ENCODE results near the gene SMYD3. TPM values are rescaled to one million over a fixed set of nuclear protein-coding genes. Genes with fewer than 3 reads are reported as not detected.
"Not testable (repeated sequence)": the region's sequence is repeated elsewhere in the genome, so short reads cannot be mapped to it uniquely, and the experiment has no call there.

Gene SMYD3
- total and polyA plus RNA-seq, 10 of the 15 experiments (the other 5 are each of a cell fraction or from before 2014, with no cell fraction given) = 18.3 to 54.0 (median 24.8) TPM

DNA sequence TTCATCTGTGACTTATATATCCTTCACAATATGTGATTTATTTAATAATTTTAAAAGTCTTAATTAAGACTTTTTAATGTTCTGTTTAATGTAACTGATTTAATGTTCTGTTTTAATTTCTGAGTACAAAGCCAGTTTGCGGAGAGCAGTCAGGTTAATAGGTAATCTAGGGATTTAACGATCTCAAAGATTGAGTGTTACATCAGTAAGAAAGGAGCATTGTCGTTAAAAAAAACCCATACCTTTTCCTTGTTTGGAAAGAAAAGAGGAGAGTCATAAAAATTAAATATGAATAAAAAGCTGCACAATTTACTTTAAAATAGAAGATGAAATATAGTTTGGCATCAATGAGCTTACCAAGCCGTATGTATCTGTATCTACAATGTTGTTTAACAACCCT, 730.9 kb downstream of the SMYD3 start:
- Histone ChIP-seq H3K4me1 (ENCODE audit: control insufficient read depth, insufficient read depth, low read length) (no peaks in the 10 kb centered on the region), H3K4me2 (ENCODE audit: control insufficient read depth, insufficient read depth) (no peak overlapping the region), H3K9ac (ENCODE audit: control insufficient read depth, insufficient read depth, low read length) (no peak overlapping the region), H3K4me3 (no peak overlapping the region), H4K20me1 (ENCODE audit: control insufficient read depth, insufficient read depth) (no peaks in the 10 kb centered on the region), H2AFZ (ENCODE audit: control insufficient read depth, low read depth, low read length) (no peak overlapping the region), H3K27me3 (replicated peaks in 1 of 2; ENCODE audit: control insufficient read depth in 2 of 2, insufficient read depth in 2 of 2, low read length in 1 of 2) (no peaks in the 10 kb centered on the region), H3K27ac (ENCODE audit: control insufficient read depth, insufficient read depth) (no peak overlapping the region), H3K79me2 (ENCODE audit: control insufficient read depth, insufficient read depth, low read length) (no peaks in the 10 kb centered on the region), H3K36me3 (ENCODE audit: control insufficient read depth in 2 of 2, insufficient read depth in 2 of 2, low read length in 1 of 2) (no peaks in the 10 kb centered on the region), H3K9me3 (replicated peaks; ENCODE audit: control insufficient read depth, insufficient read depth, low read length) (no peaks in the 10 kb centered on the region)
- intact Hi-C loops (cut with micrococcal nuclease; ENCODE audit: unreplicated experiment) = no loop called here
- ChIA-PET RAD21 (ENCODE audit: unreplicated experiment) (no interaction called here), CTCF (interaction anchor here (1.4 kb wide), 1 partner anchor 22 kb away, joined by 4 read pairs; no protein-coding TSS in a partner anchor), POLR2A (interaction anchor here (0.6 kb wide), 1 partner anchor 7 kb away, joined by 3 read pairs; no protein-coding TSS in a partner anchor), SMC1A (ENCODE audit: uncharacterized antibody, unreplicated experiment) (no interaction called here)
- DNase-seq (ENCODE audit: low read depth, low spot score) (no peak), FAIRE-seq (no peak), ATAC-seq (no peak)
- no peak for TF ChIP-seq CBX5 (IDR thresholded peaks at IDR 0.05; ENCODE audit: low read depth)
- no peak for TF ChIP-seq NR2C2 (IDR thresholded peaks at IDR 0.05; ENCODE audit: borderline replicate concordance, control insufficient read depth, insufficient read length, low read depth)
- no peak for TF ChIP-seq SIX5 (IDR thresholded peaks at IDR 0.05; ENCODE audit: low read depth, low read length, severe bottlenecking)
- TF ChIP-seq, protein P1, sequence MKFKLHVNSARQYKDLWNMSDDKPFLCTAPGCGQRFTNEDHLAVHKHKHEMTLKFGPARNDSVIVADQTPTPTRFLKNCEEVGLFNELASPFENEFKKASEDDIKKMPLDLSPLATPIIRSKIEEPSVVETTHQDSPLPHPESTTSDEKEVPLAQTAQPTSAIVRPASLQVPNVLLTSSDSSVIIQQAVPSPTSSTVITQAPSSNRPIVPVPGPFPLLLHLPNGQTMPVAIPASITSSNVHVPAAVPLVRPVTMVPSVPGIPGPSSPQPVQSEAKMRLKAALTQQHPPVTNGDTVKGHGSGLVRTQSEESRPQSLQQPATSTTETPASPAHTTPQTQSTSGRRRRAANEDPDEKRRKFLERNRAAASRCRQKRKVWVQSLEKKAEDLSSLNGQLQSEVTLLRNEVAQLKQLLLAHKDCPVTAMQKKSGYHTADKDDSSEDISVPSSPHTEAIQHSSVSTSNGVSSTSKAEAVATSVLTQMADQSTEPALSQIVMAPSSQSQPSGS (IDR thresholded peaks at IDR 0.05; ENCODE audit: low read length) = no peak
- TF ChIP-seq CBFB (IDR thresholded peaks at IDR 0.05; ENCODE audit: low read depth) = no peak
- TF ChIP-seq REST (IDR thresholded peaks at IDR 0.05; ENCODE audit: low read depth, low read length) = no peak
- no peak for TF ChIP-seq SUPT20H (IDR thresholded peaks at IDR 0.05; ENCODE audit: borderline replicate concordance, control insufficient read depth, low read depth, low read length)
- no peak for TF ChIP-seq GABPA (IDR thresholded peaks at IDR 0.05; ENCODE audit: low read depth)
- no peak for TF ChIP-seq NFYA (IDR thresholded peaks at IDR 0.05; ENCODE audit: borderline replicate concordance, low read depth, low read length)
- no peak for TF ChIP-seq CREB1 (IDR thresholded peaks at IDR 0.05; ENCODE audit: low read depth)
- BruUV-seq (replicated peaks) = no TSS peak
- in situ Hi-C loops (cut with MboI) = no loop called here
- 91% methylated on average over 4 of the region's 4 CpGs for WGBS (ENCODE audit: insufficient coverage, insufficient replicate concordance, low lambda C conversion rate, missing lambda C conversion rate)

GRCh38 chr1:245774931-245775330, 732.1 kb downstream of the SMYD3 start:
- H3K27me3 ChIP-seq (replicated peaks in 1 of 2; ENCODE audit: control insufficient read depth in 2 of 2, insufficient read depth in 2 of 2, low read length in 1 of 2); FAIRE-seq; H3K36me3 ChIP-seq (ENCODE audit: control insufficient read depth in 2 of 2, insufficient read depth in 2 of 2, low read length in 1 of 2); H4K20me1 ChIP-seq (ENCODE audit: control insufficient read depth, insufficient read depth); H3K4me1 ChIP-seq (ENCODE audit: control insufficient read depth, insufficient read depth, low read length); H3K4me2 ChIP-seq (ENCODE audit: control insufficient read depth, insufficient read depth); H3K9ac ChIP-seq (ENCODE audit: control insufficient read depth, insufficient read depth, low read length); intact Hi-C loops (cut with micrococcal nuclease; ENCODE audit: unreplicated experiment); ATAC-seq; POLR2A ChIA-PET; H3K27ac ChIP-seq (ENCODE audit: control insufficient read depth, insufficient read depth); RAD21 ChIA-PET (ENCODE audit: unreplicated experiment); in situ Hi-C loops (cut with MboI); H3K4me3 ChIP-seq; H3K9me3 ChIP-seq (replicated peaks; ENCODE audit: control insufficient read depth, insufficient read depth, low read length); DNase-seq (ENCODE audit: low read depth, low spot score); H2AFZ ChIP-seq (ENCODE audit: control insufficient read depth, low read depth, low read length); CTCF ChIA-PET; BruUV-seq (replicated peaks); H3K79me2 ChIP-seq (ENCODE audit: control insufficient read depth, insufficient read depth, low read length): not testable (repeated sequence)
- WGBS (ENCODE audit: insufficient coverage, insufficient replicate concordance, low lambda C conversion rate, missing lambda C conversion rate) = 95% methylated on average over 24 of the region's 25 CpGs
- SMC1A ChIA-PET (ENCODE audit: uncharacterized antibody, unreplicated experiment) = interaction anchor here (0.6 kb wide), 1 partner anchor 32 kb away, joined by 3 read pairs; no protein-coding TSS in a partner anchor
